GM12873 (cell line): ENCODE data around the gene DPY19L1.

Source experiments
- CTCF ChIP-seq: IDR thresholded peaks from 2 replicates; pipeline ENCODE4 v1.5.1; 2012; ENCODE audit warnings: low read depth, mild to moderate bottlenecking, moderate library complexity, low read length, control low read depth; ENCODE audit not compliant: insufficient read depth; ENCODE audit errors: missing control alignments

The DPY19L1 gene

GRCh38 chr7:35007768-35008167, 29.5 kb downstream of the DPY19L1 start:
- TF ChIP-seq CTCF = no peak

GRCh38 chr7:35004531-35005095, 32.7 kb downstream of the DPY19L1 start:
- TF ChIP-seq CTCF = no peak

- no peak for TF ChIP-seq CTCF
These were observed 33.5 kb downstream of the DPY19L1 start for GRCh38 chr7:35003679-35004303.

GRCh38 chr7:34995757-34996156, 41.5 kb downstream of the DPY19L1 start:
- no peak for TF ChIP-seq CTCF

- TF ChIP-seq CTCF = no peak
These were observed 45.1 kb downstream of the DPY19L1 start for GRCh38 chr7:34991938-34992840.

GRCh38 chr7:34982371-34983019, 54.8 kb downstream of the DPY19L1 start:
- no peak for TF ChIP-seq CTCF

- no peak for TF ChIP-seq CTCF
These were observed 63.9 kb downstream of the DPY19L1 start for GRCh38 chr7:34973400-34973760.
